Measurements from ENCODE around the gene DCP2. TPM values are rescaled to one million over a fixed set of nuclear protein-coding genes. Genes with fewer than 3 reads are reported as not detected.

Gene DCP2
- total RNA-seq, 4 donors from 2014 or later: 13.2 to 41.3 (median 22.8) TPM

DNA sequence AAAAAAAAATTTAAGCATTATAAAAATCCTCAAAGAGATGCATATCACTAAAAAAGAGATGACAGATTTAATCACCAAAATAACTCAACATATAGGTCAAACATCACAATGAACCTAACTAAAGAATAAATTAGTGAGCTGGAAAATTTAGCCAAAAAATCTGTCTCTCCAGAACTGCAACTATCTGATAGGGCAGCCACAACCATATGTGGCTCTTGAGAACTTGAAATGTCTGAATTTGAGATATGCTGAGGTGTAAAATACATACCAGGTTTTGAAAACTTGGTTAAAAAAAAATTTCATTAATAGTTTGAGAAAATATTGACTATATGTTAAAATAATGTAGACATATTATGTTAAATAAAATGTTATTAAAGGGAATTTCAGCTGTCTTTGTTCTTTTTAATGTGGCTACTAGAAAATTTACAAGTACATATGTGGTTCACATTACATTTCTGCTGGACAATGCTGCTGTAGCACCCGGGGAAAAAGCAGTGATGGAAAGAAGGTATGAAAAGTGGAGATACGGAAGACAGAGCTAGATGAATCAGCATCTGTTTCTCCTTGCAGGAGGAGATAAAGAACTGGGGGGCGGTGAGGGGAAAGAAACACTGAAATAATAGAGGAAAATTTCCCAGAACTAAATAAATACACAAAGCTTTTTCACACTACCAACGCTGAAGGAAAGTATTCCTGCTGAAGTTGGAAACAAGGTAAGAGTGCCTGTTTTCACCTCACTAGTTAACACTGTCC is 66.1 kb downstream of the DCP2 start:
- DNase-seq: no peak
- no peak for TF ChIP-seq POLR2A (IDR thresholded peaks at IDR 0.05)
- TF ChIP-seq, protein P1, sequence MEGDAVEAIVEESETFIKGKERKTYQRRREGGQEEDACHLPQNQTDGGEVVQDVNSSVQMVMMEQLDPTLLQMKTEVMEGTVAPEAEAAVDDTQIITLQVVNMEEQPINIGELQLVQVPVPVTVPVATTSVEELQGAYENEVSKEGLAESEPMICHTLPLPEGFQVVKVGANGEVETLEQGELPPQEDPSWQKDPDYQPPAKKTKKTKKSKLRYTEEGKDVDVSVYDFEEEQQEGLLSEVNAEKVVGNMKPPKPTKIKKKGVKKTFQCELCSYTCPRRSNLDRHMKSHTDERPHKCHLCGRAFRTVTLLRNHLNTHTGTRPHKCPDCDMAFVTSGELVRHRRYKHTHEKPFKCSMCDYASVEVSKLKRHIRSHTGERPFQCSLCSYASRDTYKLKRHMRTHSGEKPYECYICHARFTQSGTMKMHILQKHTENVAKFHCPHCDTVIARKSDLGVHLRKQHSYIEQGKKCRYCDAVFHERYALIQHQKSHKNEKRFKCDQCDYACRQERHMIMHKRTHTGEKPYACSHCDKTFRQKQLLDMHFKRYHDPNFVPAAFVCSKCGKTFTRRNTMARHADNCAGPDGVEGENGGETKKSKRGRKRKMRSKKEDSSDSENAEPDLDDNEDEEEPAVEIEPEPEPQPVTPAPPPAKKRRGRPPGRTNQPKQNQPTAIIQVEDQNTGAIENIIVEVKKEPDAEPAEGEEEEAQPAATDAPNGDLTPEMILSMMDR (IDR thresholded peaks at IDR 0.05): no peak
- Histone ChIP-seq H3K27me3 (no peaks in the 10 kb centered on the region), H3K9me3 (no peaks in the 10 kb centered on the region), H3K27ac (no peak overlapping the region), H3K36me3 (no peaks in the 10 kb centered on the region), H3K4me1 (no peaks in the 10 kb centered on the region), H3K4me3 (no peak overlapping the region)

DNA sequence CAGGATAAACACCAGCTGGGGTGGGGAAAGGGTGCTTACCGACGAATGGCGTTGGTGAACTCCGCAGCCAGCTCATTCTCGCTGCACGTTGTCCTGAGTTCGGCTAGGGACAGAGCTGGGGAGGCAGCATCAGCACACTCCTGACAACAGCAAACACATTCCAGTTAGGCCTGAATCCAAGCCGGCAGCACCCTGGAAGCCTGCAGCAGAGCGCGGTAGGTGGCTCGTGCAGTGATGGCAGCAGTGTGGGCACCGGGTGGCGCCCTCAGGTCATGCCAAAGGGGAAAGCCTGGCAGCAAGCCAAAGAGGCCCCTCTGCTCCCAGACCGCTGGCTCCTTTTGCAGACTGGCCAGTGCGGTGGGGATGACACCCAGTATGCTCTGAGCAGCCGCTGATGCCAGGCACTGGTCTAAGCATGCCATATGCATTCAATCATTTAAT is 66.9 kb downstream of the DCP2 start:
- Histone ChIP-seq H3K27me3 (no peaks in the 10 kb centered on the region), H3K27ac (no peak overlapping the region)
- no peak for DNase-seq

GRCh38 chr5:113044776-113045465 is 68.3 kb downstream of the DCP2 start:
- Histone ChIP-seq H3K9me3 (no peaks in the 10 kb centered on the region), H3K36me3 (no peaks in the 10 kb centered on the region), H3K4me3 (no peak overlapping the region), H3K27me3 (no peaks in the 10 kb centered on the region), H3K27ac (no peak overlapping the region), H3K4me1 (no peaks in the 10 kb centered on the region)
- no peak for DNase-seq
- no peak for TF ChIP-seq POLR2A (IDR thresholded peaks at IDR 0.05)
- TF ChIP-seq, protein P1 (IDR thresholded peaks at IDR 0.05): no peak

More for the DNA sequence above, 66.9 kb downstream of the DCP2 start:
- H3K4me3 ChIP-seq: no peak overlapping the region
- H3K36me3 ChIP-seq: no peaks in the 10 kb centered on the region
- H3K4me1 ChIP-seq: no peaks in the 10 kb centered on the region
- no peaks in the 10 kb centered on the region for H3K9me3 ChIP-seq
- TF ChIP-seq, protein P1 (IDR thresholded peaks at IDR 0.05): no peak
- no peak for TF ChIP-seq POLR2A (IDR thresholded peaks at IDR 0.05)

GRCh38 chr5:113047234-113047633 is 70.6 kb downstream of the DCP2 start:
- no peaks in the 10 kb centered on the region for H3K9me3 ChIP-seq
- H3K27ac ChIP-seq: no peak overlapping the region
- no peak for TF ChIP-seq POLR2A (IDR thresholded peaks at IDR 0.05)
- TF ChIP-seq, protein P1 (IDR thresholded peaks at IDR 0.05): no peak
- no peaks in the 10 kb centered on the region for H3K27me3 ChIP-seq
- H3K4me1 ChIP-seq: no peaks in the 10 kb centered on the region
- H3K4me3 ChIP-seq: no peak overlapping the region
- DNase-seq: no peak
- no peaks in the 10 kb centered on the region for H3K36me3 ChIP-seq

DNA sequence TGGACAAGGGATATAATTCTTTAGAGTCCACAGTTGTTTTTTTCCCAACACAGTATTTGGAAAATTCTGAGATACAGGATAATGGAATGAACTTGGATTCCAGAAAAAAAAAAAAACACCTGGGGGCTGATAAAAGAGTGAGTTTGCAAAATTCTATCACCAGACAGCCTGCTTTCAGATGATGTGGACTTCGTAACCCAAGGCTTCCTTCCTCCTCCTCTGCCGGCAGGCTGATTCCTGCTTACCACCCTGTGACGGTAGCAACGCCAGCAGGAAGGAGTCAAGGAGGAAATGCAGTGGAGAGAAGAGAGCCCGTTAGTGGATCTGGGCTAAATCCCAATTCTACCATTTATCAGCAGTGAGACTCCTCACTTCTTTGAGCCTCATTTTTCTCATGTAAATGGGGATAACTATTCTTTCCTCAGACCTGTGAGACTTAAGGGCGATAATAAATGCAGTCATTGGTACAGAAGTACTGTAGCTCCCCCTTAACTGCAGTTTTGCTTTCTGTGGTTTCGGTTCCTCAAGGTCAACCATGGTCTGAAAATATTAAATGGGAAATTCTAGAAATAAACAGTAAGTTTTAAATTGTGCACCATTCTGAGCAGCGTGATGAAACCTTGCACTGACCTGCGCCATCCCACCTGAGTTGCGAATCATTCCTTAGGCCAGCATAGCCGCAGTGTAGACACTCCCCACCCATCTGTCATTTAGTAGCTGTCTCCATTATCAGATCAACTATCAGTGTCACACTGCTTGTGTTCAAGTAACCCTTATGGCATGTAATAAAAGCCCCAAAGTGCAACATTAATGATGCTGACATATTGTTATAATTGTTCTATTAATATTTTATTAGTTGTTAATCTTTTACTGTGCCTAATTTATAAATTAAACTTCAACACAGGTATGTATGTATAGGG is 71.4 kb downstream of the DCP2 start:
- Histone ChIP-seq H3K27me3 (no peaks in the 10 kb centered on the region), H3K36me3 (no peaks in the 10 kb centered on the region), H3K4me3 (peak overlapping the region in 1 of 4 donors; percentile 28), H3K27ac (peak overlapping the region in 1 of 4 donors; percentile 13), H3K9me3 (no peaks in the 10 kb centered on the region), H3K4me1 (no peaks in the 10 kb centered on the region)
- TF ChIP-seq POLR2A (IDR thresholded peaks at IDR 0.05): no peak
- TF ChIP-seq, protein P1 (IDR thresholded peaks at IDR 0.05): no peak
- DNase-seq: peak in 1 of 3 donors; percentile 39

Measured in Peyer's patch (tissue), 4 donors.